Stimulated activated effector memory CD8-positive, alpha-beta T cell treated with anti-CD3 and anti-CD28 coated beads, Interleukin-12 subunit alpha, Interleukin-12 subunit beta, amount 100 ng/mL, for 72 hours (primary cell): Measurements from ENCODE around the gene NPDC1.

ENCODE experiments used
- ATAC-seq: fragments of 150-1000 bp; cut with Tn5 transposase; 2 replicates; pipeline ENCODE4 v1.10.0; 2021
- DNase-seq, 2 donors: peaks; one replicate each; pipeline ENCODE4 v3.0.0; 2021 to 2022; ENCODE audit warnings: low spot score in 2 of 2
- H3K27ac Mint-ChIP-seq: one replicate; pipeline ENCODE4 v1.8.0; 2022; ENCODE audit warnings: mild to moderate bottlenecking, mixed read lengths
- H3K36me3 Mint-ChIP-seq: one replicate; pipeline ENCODE4 v1.8.0; 2022; ENCODE audit warnings: mild to moderate bottlenecking, mixed read lengths
- H3K4me1 Mint-ChIP-seq: one replicate; pipeline ENCODE4 v1.8.0; 2022; ENCODE audit warnings: mixed read lengths
- H3K4me3 Mint-ChIP-seq: one replicate; pipeline ENCODE4 v1.8.0; 2022; ENCODE audit warnings: mild to moderate bottlenecking, mixed read lengths
- H3K9me3 Mint-ChIP-seq: one replicate; pipeline ENCODE4 v1.8.0; 2022; ENCODE audit warnings: mixed read lengths

NPDC1 gene

GRCh38 chr9:136995772-136996311 is 50.1 kb downstream of the NPDC1 start:
- H3K4me3 Mint-ChIP-seq = peak overlapping the region; percentile 69
- no peak for DNase-seq
- H3K4me1 Mint-ChIP-seq = peaks cover 67% of the 10 kb centered on the region
- no peak for ATAC-seq
- peak overlapping the region; percentile 58 for H3K27ac Mint-ChIP-seq
- H3K9me3 Mint-ChIP-seq = no peaks in the 10 kb centered on the region
- peaks cover 33% of the 10 kb centered on the region for H3K36me3 Mint-ChIP-seq

- Mint-ChIP-seq H3K36me3 (peaks cover 31% of the 10 kb centered on the region), H3K4me3 (no peak overlapping the region), H3K27ac (no peak overlapping the region), H3K9me3 (no peaks in the 10 kb centered on the region), H3K4me1 (peaks cover 66% of the 10 kb centered on the region)
- DNase-seq = no peak
- no peak for ATAC-seq
Measured at GRCh38 chr9:136995362-136995761, 50.6 kb downstream of the NPDC1 start.

- Mint-ChIP-seq H3K4me1 (peaks cover 61% of the 10 kb centered on the region), H3K9me3 (no peaks in the 10 kb centered on the region), H3K36me3 (peaks cover 26% of the 10 kb centered on the region), H3K4me3 (no peak overlapping the region), H3K27ac (no peak overlapping the region)
- ATAC-seq (no peak), DNase-seq (peak in 1 of 2 donors; percentile 48)
Measured at GRCh38 chr9:136994888-136995230, 51.1 kb downstream of the NPDC1 start.

- DNase-seq (no peak), ATAC-seq (no peak)
- Mint-ChIP-seq H3K4me3 (peak overlapping the region; percentile 79), H3K27ac (peak overlapping the region; percentile 61), H3K4me1 (peaks cover 56% of the 10 kb centered on the region), H3K36me3 (peaks cover 26% of the 10 kb centered on the region), H3K9me3 (no peaks in the 10 kb centered on the region)
Measured at GRCh38 chr9:136994180-136994887, 51.6 kb downstream of the NPDC1 start.

GRCh38 chr9:136992819-136993369 is 53.1 kb downstream of the NPDC1 start:
- H3K4me1 Mint-ChIP-seq = peaks cover 43% of the 10 kb centered on the region
- ATAC-seq (no peak), DNase-seq (no peak)
- no peaks in the 10 kb centered on the region for H3K9me3 Mint-ChIP-seq
- peaks cover 20% of the 10 kb centered on the region for H3K36me3 Mint-ChIP-seq
- peak overlapping the region; percentile 79 for H3K4me3 Mint-ChIP-seq
- H3K27ac Mint-ChIP-seq = peak overlapping the region; percentile 83

GRCh38 chr9:136991993-136992818 is 53.8 kb downstream of the NPDC1 start, which contains the start of gene PAXX:
TSS of gene PAXX (plus strand) at chr9:136992422. CDS start at chr9:136992444, 22 bp downstream.
- DNase-seq = peak; percentile 94 to 98
- Mint-ChIP-seq H3K4me3 (peak within 1 kb of the TSS; percentile 79), H3K27ac (peak within 1 kb of the TSS; percentile 83), H3K4me1 (peaks cover 37% of the 10 kb centered on the region), H3K36me3 (peaks cover 14% of the 10 kb centered on the region), H3K9me3 (no peaks in the 10 kb centered on the region)
- ATAC-seq = peak; percentile 87

GRCh38 chr9:136990242-136990911 is 55.6 kb downstream of the NPDC1 start:
- no peaks in the 10 kb centered on the region for H3K9me3 Mint-ChIP-seq
- H3K4me3 Mint-ChIP-seq = peak overlapping the region; percentile 79
- DNase-seq (no peak), ATAC-seq (no peak)
- H3K36me3 Mint-ChIP-seq = peaks cover 14% of the 10 kb centered on the region
- H3K27ac Mint-ChIP-seq = no peak overlapping the region
- H3K4me1 Mint-ChIP-seq = peaks cover 26% of the 10 kb centered on the region
